OCI-LY1 (cell line): Measurements from ENCODE around the gene TMEM161A.

ENCODE experiments used
- H2AFZ ChIP-seq: fragments of 200-600 bp; sonication (generic), shearing (Covaris generic); 2 replicates; pipeline ENCODE4 v1.6.0; 2014; ENCODE audit warnings: antibody characterized with exemption, mild to moderate bottlenecking, low read length
- H3F3A ChIP-seq: fragments of 200-600 bp; sonication (generic), shearing (Covaris generic); 2 replicates; pipeline ENCODE4 v1.6.0; 2014; ENCODE audit warnings: mild to moderate bottlenecking, antibody characterized with exemption, low read length, moderate library complexity; ENCODE audit not compliant: insufficient read depth
- H3K27ac ChIP-seq: fragments of 200-600 bp; sonication (generic); 2 replicates; pipeline ENCODE4 v1.5.1; 2014; ENCODE audit warnings: low read length, mixed run types, mild to moderate bottlenecking, low read depth; ENCODE audit not compliant: poor library complexity, severe bottlenecking
- H3K27me3 ChIP-seq: fragments of 200-600 bp; sonication (generic); 2 replicates; pipeline ENCODE4 v1.6.0; 2014; ENCODE audit warnings: antibody characterized with exemption, mild to moderate bottlenecking, low read length, moderate library complexity; ENCODE audit not compliant: insufficient read depth
- H3K36me3 ChIP-seq: fragments of 200-600 bp; sonication (generic); 2 replicates; pipeline ENCODE4 v1.6.1; 2014; ENCODE audit warnings: mild to moderate bottlenecking, antibody characterized with exemption, low read length, moderate library complexity, mixed read lengths; ENCODE audit not compliant: insufficient read depth
- H3K4me1 ChIP-seq: fragments of 200-600 bp; sonication (generic); 2 replicates; pipeline ENCODE4 v1.5.1; 2014; ENCODE audit warnings: mild to moderate bottlenecking, low read length, moderate library complexity; ENCODE audit not compliant: insufficient read depth, severe bottlenecking
- H3K4me2 ChIP-seq: fragments of 200-600 bp; sonication (generic), shearing (Covaris generic); 2 replicates; pipeline ENCODE4 v1.6.1; 2014; ENCODE audit warnings: low read length
- H3K4me3 ChIP-seq: fragments of 200-600 bp; sonication (generic); 2 replicates; pipeline ENCODE4 v1.5.1; 2014; ENCODE audit warnings: low read length, low read depth, mild to moderate bottlenecking, mixed read lengths; ENCODE audit not compliant: poor library complexity, severe bottlenecking
- H3K79me2 ChIP-seq: fragments of 200-600 bp; shearing (Covaris generic); 2 replicates; pipeline ENCODE4 v1.6.1; 2016; ENCODE audit warnings: mixed run types, low read length, mixed read lengths; ENCODE audit not compliant: insufficient read depth
- H3K9ac ChIP-seq: fragments of 200-600 bp; sonication (generic), shearing (Covaris generic); 2 replicates; pipeline ENCODE4 v1.6.1; 2014; ENCODE audit warnings: mild to moderate bottlenecking, low read length, mixed read lengths
- H3K9me2 ChIP-seq: fragments of 200-600 bp; sonication (generic), shearing (Covaris generic); 2 replicates; pipeline ENCODE4 v1.6.1; 2014; ENCODE audit warnings: low read depth, mild to moderate bottlenecking, low read length, mixed read lengths
- H3K9me3 ChIP-seq: fragments of 200-600 bp; shearing (Covaris generic); 2 replicates; pipeline ENCODE4 v1.6.1; 2014; ENCODE audit warnings: low read length, mixed read lengths
- H4K20me1 ChIP-seq: fragments of 200-600 bp; sonication (generic), shearing (Covaris generic); 2 replicates; pipeline ENCODE4 v1.6.0; 2016; ENCODE audit warnings: mild to moderate bottlenecking, low read length; ENCODE audit not compliant: insufficient read depth
- EZH2 ChIP-seq: fragments of 200-600 bp; sonication (generic), shearing (Covaris generic); IDR thresholded peaks from 2 replicates; pipeline ENCODE4 v1.8.0; 2017; ENCODE audit warnings: borderline replicate concordance, mixed run types, mild to moderate bottlenecking, antibody characterized with exemption, low read length, moderate library complexity, mixed read lengths
- TF ChIP-seq, protein P1 (sequence below): fragments of 200-600 bp; sonication (generic), shearing (Covaris generic); IDR thresholded peaks from 2 replicates; pipeline ENCODE4 v1.5.1; 2017; ENCODE audit warnings: mild to moderate bottlenecking, antibody characterized with exemption, low read length, moderate library complexity, mixed read lengths

Gene TMEM161A

GRCh38 chr19:19138109-19138981, at the start of gene TMEM161A:
TSS of gene TMEM161A (minus strand) at chr19:19138478. CDS start at chr19:19138428, 50 bp downstream.
- Histone ChIP-seq H4K20me1 (no peaks in the 10 kb centered on the region), H3K9ac (peak within 1 kb of the TSS; percentile 89), H2AFZ (no peak within 1 kb of the TSS), H3K9me3 (no peaks in the 10 kb centered on the region), H3K79me2 (no peaks in the 10 kb centered on the region), H3F3A (no peaks in the 10 kb centered on the region), H3K4me1 (peaks cover 22% of the 10 kb centered on the region), H3K4me2 (peak within 1 kb of the TSS; percentile 79), H3K4me3 (peak within 1 kb of the TSS; percentile 78), H3K27ac (peak within 1 kb of the TSS; percentile 27), H3K27me3 (no peaks in the 10 kb centered on the region), H3K36me3 (peaks cover 11% of the 10 kb centered on the region), H3K9me2 (no peaks in the 10 kb centered on the region)
- TF ChIP-seq, protein P1, sequence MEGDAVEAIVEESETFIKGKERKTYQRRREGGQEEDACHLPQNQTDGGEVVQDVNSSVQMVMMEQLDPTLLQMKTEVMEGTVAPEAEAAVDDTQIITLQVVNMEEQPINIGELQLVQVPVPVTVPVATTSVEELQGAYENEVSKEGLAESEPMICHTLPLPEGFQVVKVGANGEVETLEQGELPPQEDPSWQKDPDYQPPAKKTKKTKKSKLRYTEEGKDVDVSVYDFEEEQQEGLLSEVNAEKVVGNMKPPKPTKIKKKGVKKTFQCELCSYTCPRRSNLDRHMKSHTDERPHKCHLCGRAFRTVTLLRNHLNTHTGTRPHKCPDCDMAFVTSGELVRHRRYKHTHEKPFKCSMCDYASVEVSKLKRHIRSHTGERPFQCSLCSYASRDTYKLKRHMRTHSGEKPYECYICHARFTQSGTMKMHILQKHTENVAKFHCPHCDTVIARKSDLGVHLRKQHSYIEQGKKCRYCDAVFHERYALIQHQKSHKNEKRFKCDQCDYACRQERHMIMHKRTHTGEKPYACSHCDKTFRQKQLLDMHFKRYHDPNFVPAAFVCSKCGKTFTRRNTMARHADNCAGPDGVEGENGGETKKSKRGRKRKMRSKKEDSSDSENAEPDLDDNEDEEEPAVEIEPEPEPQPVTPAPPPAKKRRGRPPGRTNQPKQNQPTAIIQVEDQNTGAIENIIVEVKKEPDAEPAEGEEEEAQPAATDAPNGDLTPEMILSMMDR: no peak
- no peak for TF ChIP-seq EZH2

- H3F3A ChIP-seq: no peaks in the 10 kb centered on the region
Observed at GRCh38 chr19:19186742-19187141, 48.5 kb upstream of the TMEM161A start.

DNA sequence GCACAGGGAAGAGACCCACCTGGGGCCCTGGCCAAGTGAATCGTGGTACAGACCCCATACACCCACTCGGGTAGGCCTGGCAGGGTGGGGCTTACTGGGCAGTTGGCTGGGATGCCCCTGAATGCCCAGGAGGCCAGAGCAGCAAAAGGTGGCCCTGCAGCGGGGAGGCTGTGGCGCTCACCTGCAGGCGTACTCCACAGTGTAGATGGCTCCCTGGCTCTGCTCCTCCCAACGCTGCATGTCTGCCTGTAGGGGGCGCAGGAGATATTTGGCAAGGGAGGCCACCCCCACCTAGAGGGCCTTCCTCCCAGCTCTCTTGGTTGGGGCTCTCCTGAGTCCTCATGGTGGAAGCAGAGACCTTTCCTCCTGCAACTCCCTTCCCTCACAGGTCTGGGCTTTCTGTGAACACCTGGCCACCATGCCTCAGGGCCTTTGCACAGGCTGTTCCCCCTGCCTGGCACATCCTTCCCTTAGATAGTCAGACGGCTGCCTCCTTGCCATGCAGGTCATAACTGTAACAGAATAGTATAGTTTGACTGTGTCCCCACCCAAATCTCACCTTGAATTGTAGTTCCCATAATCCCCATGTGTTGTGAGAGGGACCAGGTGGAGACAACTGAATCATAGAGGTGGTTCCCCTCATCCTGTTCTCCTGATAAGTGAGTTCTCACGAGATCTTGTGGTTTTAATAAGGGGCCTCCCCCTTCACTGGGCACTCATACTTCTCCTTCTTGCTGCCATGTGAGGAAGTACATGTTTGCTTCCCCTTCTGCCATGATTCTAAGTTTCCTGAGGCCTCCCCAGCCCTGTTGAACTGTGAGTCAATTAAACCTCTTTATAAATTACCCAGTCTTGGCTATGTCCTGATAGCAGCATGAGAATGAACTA, 47.8 kb upstream of the TMEM161A start:
- H3K36me3 ChIP-seq: peaks cover 36% of the 10 kb centered on the region
- no peaks in the 10 kb centered on the region for H3K9me3 ChIP-seq
- H3K4me3 ChIP-seq: no peak overlapping the region
- peaks cover 21% of the 10 kb centered on the region for H3K4me1 ChIP-seq
- no peaks in the 10 kb centered on the region for H4K20me1 ChIP-seq
- TF ChIP-seq, protein P1: peak; percentile 83
- no peak for TF ChIP-seq EZH2
- H3K27ac ChIP-seq: no peak overlapping the region
- no peaks in the 10 kb centered on the region for H3F3A ChIP-seq
- H3K79me2 ChIP-seq: peaks cover 9% of the 10 kb centered on the region; the same call in 1 of the 2 replicates
- no peaks in the 10 kb centered on the region for H3K27me3 ChIP-seq
- H3K4me2 ChIP-seq: no peak overlapping the region
- no peak overlapping the region for H2AFZ ChIP-seq
- no peak overlapping the region for H3K9ac ChIP-seq
- H3K9me2 ChIP-seq: no peaks in the 10 kb centered on the region

More at GRCh38 chr19:19186742-19187141, 48.5 kb upstream of the TMEM161A start:
- Histone ChIP-seq H4K20me1 (no peaks in the 10 kb centered on the region), H3K4me1 (peaks cover 23% of the 10 kb centered on the region), H3K9ac (no peak overlapping the region), H3K4me3 (no peak overlapping the region), H3K9me3 (no peaks in the 10 kb centered on the region), H3K9me2 (no peaks in the 10 kb centered on the region), H2AFZ (no peak overlapping the region), H3K27me3 (no peaks in the 10 kb centered on the region), H3K79me2 (peaks cover 16% of the 10 kb centered on the region; the same call in 1 of the 2 replicates), H3K4me2 (no peak overlapping the region), H3K36me3 (peaks cover 31% of the 10 kb centered on the region), H3K27ac (no peak overlapping the region)
- no peak for TF ChIP-seq EZH2
- TF ChIP-seq, protein P1: no peak
